AG04450 (cell line): Measurements from ENCODE around the gene TMEM255B. TPM values are rescaled to one million over a fixed set of nuclear protein-coding genes. Genes with fewer than 3 reads are reported as not detected.

Experiments
- CTCF ChIA-PET: fragments of 300-600, 350-600 bp; formaldehyde crosslinking; extraction: SDS; loops from one replicate; lab custom pipeline; 2022; ENCODE audit warnings: antibody characterized with exemption, inconsistent platforms; lab: Charles Lee
- POLR2A ChIA-PET: fragments of 350-600 bp; formaldehyde crosslinking; extraction: SDS; loops from one replicate; lab custom pipeline; 2021; ENCODE audit warnings: antibody characterized with exemption, inconsistent platforms; lab: Yijun Ruan, JAX
- DNase-seq: peaks from one replicate; pipeline ENCODE4 v3.0.0-alpha.2; 2011; ENCODE audit warnings: low read depth, low spot score
- H3K27ac ChIP-seq: one replicate; pipeline ENCODE4 v1.5.1; 2012; ENCODE audit warnings: low read depth, low read length, control low read depth
- H3K27me3 ChIP-seq: one replicate; pipeline ENCODE4 v1.6.0; 2012; ENCODE audit warnings: low read length; ENCODE audit not compliant: control insufficient read depth, insufficient read depth
- H3K4me3 ChIP-seq: 2 replicates; pipeline ENCODE4 v1.5.1; 2011; ENCODE audit warnings: mild to moderate bottlenecking, low read depth, low read length, control low read depth
- H3K9me3 ChIP-seq: 2 replicates; pipeline ENCODE4 v1.5.1; 2012; ENCODE audit warnings: low read length; ENCODE audit not compliant: control insufficient read depth, insufficient read depth
- polyA plus RNA-seq: library from polyadenylated mRNA; depleted of rRNA; stranded (reverse); fragments of >200 nt; gene quantifications from 2 replicates; pipeline ENCODE4 v1.2.3, GENCODE V29; 2011
- TF ChIP-seq, protein P1 (sequence below): IDR thresholded peaks from 2 replicates; pipeline ENCODE4 v1.5.1; 2011; ENCODE audit warnings: low read depth, low read length, control low read depth, inconsistent platforms

Gene TMEM255B
- polyA plus RNA-seq, 1 experiment = 4.1 TPM

DNA sequence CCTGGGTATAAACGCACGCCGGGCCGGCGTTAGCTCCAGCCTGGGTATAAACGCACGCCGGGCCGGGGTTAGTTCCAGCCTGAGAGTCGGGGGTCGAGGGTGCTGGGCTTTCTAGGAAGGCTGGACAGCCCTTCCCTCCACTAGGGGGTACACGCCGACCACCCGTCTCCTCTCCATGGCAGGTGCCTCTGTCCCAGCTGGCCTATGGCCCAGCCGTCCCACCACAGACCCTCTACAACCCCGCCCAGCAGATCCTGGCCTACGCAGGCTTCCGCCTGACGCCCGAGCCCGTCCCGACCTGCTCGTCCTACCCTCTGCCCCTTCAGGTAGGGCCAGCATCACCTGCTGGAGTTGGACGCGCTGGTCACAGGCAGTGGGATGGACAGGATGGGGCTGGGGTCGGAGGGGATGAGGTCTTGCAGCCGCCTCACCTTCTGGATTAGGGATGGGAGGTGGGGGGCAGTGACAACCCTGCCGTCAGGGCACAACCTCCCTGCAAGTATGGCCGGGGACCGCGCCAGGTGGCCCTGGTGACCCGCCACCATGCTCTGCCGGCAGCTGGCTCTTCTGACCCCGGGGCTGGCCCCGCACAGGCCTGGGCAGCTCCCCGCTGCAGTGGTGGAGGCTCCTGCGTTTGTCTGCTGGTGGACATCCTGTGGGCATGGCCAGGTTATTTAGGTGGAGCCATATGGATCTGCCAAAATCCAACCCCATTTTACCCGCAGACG lies 45.8 kb downstream of the TMEM255B start:
- no peaks in the 10 kb centered on the region for H3K27me3 ChIP-seq
- CTCF ChIA-PET = no interaction called here
- TF ChIP-seq, protein P1, sequence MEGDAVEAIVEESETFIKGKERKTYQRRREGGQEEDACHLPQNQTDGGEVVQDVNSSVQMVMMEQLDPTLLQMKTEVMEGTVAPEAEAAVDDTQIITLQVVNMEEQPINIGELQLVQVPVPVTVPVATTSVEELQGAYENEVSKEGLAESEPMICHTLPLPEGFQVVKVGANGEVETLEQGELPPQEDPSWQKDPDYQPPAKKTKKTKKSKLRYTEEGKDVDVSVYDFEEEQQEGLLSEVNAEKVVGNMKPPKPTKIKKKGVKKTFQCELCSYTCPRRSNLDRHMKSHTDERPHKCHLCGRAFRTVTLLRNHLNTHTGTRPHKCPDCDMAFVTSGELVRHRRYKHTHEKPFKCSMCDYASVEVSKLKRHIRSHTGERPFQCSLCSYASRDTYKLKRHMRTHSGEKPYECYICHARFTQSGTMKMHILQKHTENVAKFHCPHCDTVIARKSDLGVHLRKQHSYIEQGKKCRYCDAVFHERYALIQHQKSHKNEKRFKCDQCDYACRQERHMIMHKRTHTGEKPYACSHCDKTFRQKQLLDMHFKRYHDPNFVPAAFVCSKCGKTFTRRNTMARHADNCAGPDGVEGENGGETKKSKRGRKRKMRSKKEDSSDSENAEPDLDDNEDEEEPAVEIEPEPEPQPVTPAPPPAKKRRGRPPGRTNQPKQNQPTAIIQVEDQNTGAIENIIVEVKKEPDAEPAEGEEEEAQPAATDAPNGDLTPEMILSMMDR = no peak
- H3K4me3 ChIP-seq = no peak overlapping the region
- POLR2A ChIA-PET = interaction anchor here (0.7 kb wide), 1 partner anchor 10 kb away, joined by 3 read pairs; no protein-coding TSS in a partner anchor
- DNase-seq = no peak
- H3K27ac ChIP-seq = no peak overlapping the region
- H3K9me3 ChIP-seq = peaks cover 34% of the 10 kb centered on the region

GRCh38 chr13:113805431-113806103 lies 46.5 kb downstream of the TMEM255B start:
- TF ChIP-seq, protein P1 = no peak
- H3K27ac ChIP-seq = no peak overlapping the region
- peaks cover 40% of the 10 kb centered on the region for H3K9me3 ChIP-seq
- no peak overlapping the region for H3K4me3 ChIP-seq
- H3K27me3 ChIP-seq = no peaks in the 10 kb centered on the region
- no peak for DNase-seq
- POLR2A ChIA-PET = no interaction called here
- CTCF ChIA-PET = no interaction called here

GRCh38 chr13:113806104-113806471 lies 47.1 kb downstream of the TMEM255B start:
- no peak for DNase-seq
- TF ChIP-seq, protein P1 = no peak
- ChIA-PET CTCF (no interaction called here), POLR2A (no interaction called here)
- Histone ChIP-seq H3K4me3 (no peak overlapping the region), H3K27me3 (no peaks in the 10 kb centered on the region), H3K27ac (no peak overlapping the region), H3K9me3 (peaks cover 43% of the 10 kb centered on the region)

GRCh38 chr13:113806526-113806925 lies 47.5 kb downstream of the TMEM255B start:
- no peak for DNase-seq
- Histone ChIP-seq H3K27ac (no peak overlapping the region), H3K9me3 (peaks cover 43% of the 10 kb centered on the region), H3K27me3 (no peaks in the 10 kb centered on the region), H3K4me3 (no peak overlapping the region)
- ChIA-PET CTCF (no interaction called here), POLR2A (no interaction called here)
- TF ChIP-seq, protein P1 = no peak
